Cardiac fibroblast (primary cell): ENCODE measurements around the gene ESYT3.
"Not testable (repeated sequence)": the region's sequence is repeated elsewhere in the genome, so short reads cannot be mapped to it uniquely, and the experiment has no call there.

ENCODE experiments used
- DNase-seq, 2 donors: peaks; one replicate each; pipeline versions ENCODE4 v3.0.0 to v3.0.0-alpha.2; 2010; ENCODE audit warnings: low read depth in 2 of 2
- H3K4me3 ChIP-seq, 2 donors: replicated peaks in 1 of 2; 1 replicate in 1 of 2; 2 replicates in 1 of 2; pipeline ENCODE4 v1.5.1; 2011; ENCODE audit warnings: low read depth in 2 of 2, low read length in 2 of 2, mild to moderate bottlenecking in 2 of 2, moderate library complexity in 1 of 2
- CTCF ChIP-seq: IDR thresholded peaks from one replicate; pipeline ENCODE4 v1.5.1; 2011; ENCODE audit warnings: low read depth, mild to moderate bottlenecking, low read length, inconsistent platforms

ESYT3 gene

GRCh38 chr3:138426211-138426610 is 8.2 kb upstream of the ESYT3 start:
- H3K4me3 ChIP-seq: no peak overlapping the region
- peak; percentile 41 to 60 for DNase-seq
- peak; percentile 45 for TF ChIP-seq CTCF

- not testable (repeated sequence) for H3K4me3 ChIP-seq, DNase-seq
Observed at GRCh38 chr3:138426754-138427153, 7.7 kb upstream of the ESYT3 start.

GRCh38 chr3:138429665-138430064 is 4.8 kb upstream of the ESYT3 start:
- TF ChIP-seq CTCF: no peak
- DNase-seq: no peak
- no peak overlapping the region for H3K4me3 ChIP-seq

- TF ChIP-seq CTCF: no peak
- DNase-seq: no peak
- H3K4me3 ChIP-seq: no peak overlapping the region
Observed at GRCh38 chr3:138432576-138433240, 1.7 kb upstream of the ESYT3 start.

- no peak for DNase-seq
- H3K4me3 ChIP-seq: no peak overlapping the region
- no peak for TF ChIP-seq CTCF
Observed at GRCh38 chr3:138433892-138434275, 532 bp upstream of the ESYT3 start.

- no peak for TF ChIP-seq CTCF
- no peak for DNase-seq
- peak overlapping the region; percentile 48 to 51 for H3K4me3 ChIP-seq
Observed at GRCh38 chr3:138434875-138435772, 708 bp downstream of the ESYT3 start.

- DNase-seq: no peak
- H3K4me3 ChIP-seq: no peak overlapping the region
Observed at GRCh38 chr3:138435840-138436239, 1.4 kb downstream of the ESYT3 start.

More at GRCh38 chr3:138435840-138436239, 1.4 kb downstream of the ESYT3 start:
- no peak for TF ChIP-seq CTCF
